Cardiac fibroblast (primary cell): ENCODE measurements around the gene AOPEP.

Source experiments
- DNase-seq, 2 donors: peaks; one replicate each; pipeline versions ENCODE4 v3.0.0 to v3.0.0-alpha.2; 2010; ENCODE audit warnings: low read depth in 2 of 2
- H3K4me3 ChIP-seq, 2 donors: replicated peaks in 1 of 2; 1 replicate in 1 of 2; 2 replicates in 1 of 2; pipeline ENCODE4 v1.5.1; 2011; ENCODE audit warnings: low read depth in 2 of 2, low read length in 2 of 2, mild to moderate bottlenecking in 2 of 2, moderate library complexity in 1 of 2
- CTCF ChIP-seq: IDR thresholded peaks from one replicate; pipeline ENCODE4 v1.5.1; 2011; ENCODE audit warnings: low read depth, mild to moderate bottlenecking, low read length, inconsistent platforms

The AOPEP gene

GRCh38 chr9:94726495-94727191 lies at the start of gene AOPEP:
Gene AOPEP (plus strand): TSS chr9:94726699. CDS start chr9:94759784, 33,085 bp downstream.
- peak; percentile 95 to 97 for DNase-seq
- TF ChIP-seq CTCF: no peak
- H3K4me3 ChIP-seq: peak within 1 kb of the TSS; percentile 90 to 97

GRCh38 chr9:94677929-94678328 lies 48.6 kb upstream of the AOPEP start:
- TF ChIP-seq CTCF: no peak
- no peak overlapping the region for H3K4me3 ChIP-seq
- DNase-seq: no peak

GRCh38 chr9:94679587-94679986 lies 46.9 kb upstream of the AOPEP start:
- no peak for TF ChIP-seq CTCF
- no peak overlapping the region for H3K4me3 ChIP-seq
- no peak for DNase-seq

- TF ChIP-seq CTCF: no peak
- DNase-seq: no peak
- H3K4me3 ChIP-seq: no peak overlapping the region
Observed at GRCh38 chr9:94680020-94680419, 46.5 kb upstream of the AOPEP start.

- DNase-seq: no peak
- H3K4me3 ChIP-seq: no peak overlapping the region
- TF ChIP-seq CTCF: no peak
Observed at GRCh38 chr9:94680621-94681020, 45.9 kb upstream of the AOPEP start.

GRCh38 chr9:94681508-94681907 lies 45.0 kb upstream of the AOPEP start:
- TF ChIP-seq CTCF: peak; percentile 62
- peak; percentile 83 to 85 for DNase-seq
- H3K4me3 ChIP-seq: no peak overlapping the region

GRCh38 chr9:94685359-94685758 lies 41.1 kb upstream of the AOPEP start:
- TF ChIP-seq CTCF: no peak
- DNase-seq: no peak
- H3K4me3 ChIP-seq: no peak overlapping the region
